HG03442 (cell line): Measurements from ENCODE around the gene SPATS2.
"Not testable (repeated sequence)": the region's sequence is repeated elsewhere in the genome, so short reads cannot be mapped to it uniquely, and the experiment has no call there.

Source experiments
- ATAC-seq: cut with Tn5 transposase; IDR thresholded peaks from one replicate; pipeline ENCODE4 v1.9.1; 2021; ENCODE audit warnings: mild to moderate bottlenecking, moderate library complexity; ENCODE audit not compliant: unreplicated experiment

SPATS2 gene

DNA sequence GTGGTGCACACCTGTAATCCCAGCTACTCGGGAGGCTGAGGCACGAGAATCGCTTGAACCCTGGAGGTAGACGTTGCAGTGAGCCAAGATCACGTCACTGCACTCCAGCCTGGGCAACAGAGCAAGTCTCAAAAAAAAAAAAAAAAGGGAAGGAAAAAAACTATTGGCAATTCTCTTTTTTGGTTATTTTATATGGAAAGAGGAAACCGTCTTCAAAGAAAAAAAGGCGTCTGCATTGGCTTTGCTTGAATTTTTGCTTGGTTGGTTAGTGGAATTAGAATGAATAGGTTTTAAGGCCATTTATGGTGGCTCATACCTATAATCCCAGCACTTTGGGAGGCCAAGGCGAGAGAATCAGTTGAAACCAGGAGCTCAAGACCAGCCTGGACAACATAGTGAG is 142.4 kb downstream of the SPATS2 start:
- ATAC-seq, result not testable (repeated sequence)

DNA sequence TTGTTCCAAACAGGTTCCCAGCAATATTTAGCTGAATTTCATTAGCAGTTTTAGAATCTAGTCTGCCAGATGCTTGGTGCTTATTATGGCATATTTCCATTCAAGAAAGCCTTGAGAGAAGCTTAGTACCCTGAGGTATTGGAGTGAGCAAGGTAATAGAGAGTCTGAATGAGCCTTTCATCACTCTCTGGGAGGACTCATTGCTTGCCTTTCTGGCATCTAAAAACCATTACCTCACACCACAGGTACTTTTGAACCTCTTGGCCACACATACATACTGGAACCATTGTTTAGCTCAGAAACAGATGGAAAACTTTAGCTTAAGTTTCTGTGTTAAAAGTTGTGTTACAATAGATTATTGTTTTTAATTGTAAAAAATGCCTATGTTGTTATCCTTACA is 144.1 kb downstream of the SPATS2 start:
- ATAC-seq, result no peak

DNA sequence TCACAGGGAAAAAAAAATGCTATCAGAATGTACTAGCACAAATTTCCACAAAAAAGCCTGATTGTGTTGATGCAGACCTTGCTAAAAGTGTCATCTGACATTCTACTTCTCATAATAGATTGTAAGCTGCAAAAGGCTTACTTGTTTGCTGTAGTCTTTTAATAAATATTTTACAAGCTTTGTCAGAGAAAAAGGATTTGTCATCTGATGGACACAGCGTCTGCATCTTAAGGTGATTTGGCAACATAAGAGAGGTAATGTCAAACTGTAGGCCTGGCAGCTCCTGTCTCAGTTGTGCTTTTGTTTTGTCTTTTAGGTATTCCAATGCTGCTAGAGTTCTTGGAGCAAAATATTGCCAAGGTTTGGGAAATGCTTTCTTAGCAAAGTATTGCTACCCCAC is 145.3 kb downstream of the SPATS2 start:
- no peak for ATAC-seq

DNA sequence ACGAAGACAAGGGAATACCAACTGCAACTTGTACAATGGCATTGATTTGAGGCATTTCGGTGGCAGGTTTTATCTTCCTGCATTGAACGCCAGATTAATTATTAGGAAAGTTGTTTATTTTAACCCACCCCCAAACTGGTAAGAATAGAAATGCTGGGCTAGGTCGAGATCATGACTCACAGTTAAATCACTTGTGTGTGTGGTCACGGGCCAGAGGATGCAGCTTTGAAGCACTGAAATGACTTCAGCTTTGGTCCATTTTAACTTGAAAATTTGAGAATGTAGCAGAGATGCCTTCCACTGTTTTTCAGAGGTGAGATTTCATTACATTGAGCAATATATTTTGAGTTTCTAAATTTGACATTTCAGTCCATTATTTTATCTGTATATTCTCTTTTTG is 148.0 kb downstream of the SPATS2 start:
- no peak for ATAC-seq

DNA sequence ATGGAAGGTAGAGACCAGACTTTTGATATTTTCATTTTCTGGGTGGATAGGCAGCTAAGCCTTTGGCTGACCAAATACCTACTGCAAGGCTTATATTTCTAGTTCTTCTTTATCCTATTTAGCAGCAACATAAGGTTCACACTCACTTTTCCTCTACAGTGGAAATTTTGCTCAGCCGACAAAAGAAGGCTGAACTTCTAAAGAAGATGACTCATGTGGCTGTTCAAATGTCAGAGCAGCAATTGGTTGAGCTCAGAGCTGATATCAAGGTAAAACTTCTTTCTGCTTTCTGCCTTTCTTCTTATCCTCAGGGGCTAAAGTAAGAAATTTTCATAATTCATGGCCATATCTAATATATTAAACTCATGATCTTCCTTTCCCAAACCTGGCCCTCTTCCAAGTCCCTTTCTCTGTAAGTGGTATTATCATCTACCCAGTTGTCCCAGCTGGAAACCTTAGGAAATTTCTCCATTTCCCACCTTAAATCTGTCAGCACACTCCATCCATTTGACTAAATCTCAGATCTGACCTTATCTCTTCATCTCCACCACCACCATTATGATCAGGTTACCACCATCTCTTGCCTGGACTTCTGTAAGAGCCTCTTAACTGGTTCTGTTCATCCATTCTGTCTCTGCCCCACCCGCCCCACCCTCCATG is 151.8 kb downstream of the SPATS2 start:
- ATAC-seq, result no peak

DNA sequence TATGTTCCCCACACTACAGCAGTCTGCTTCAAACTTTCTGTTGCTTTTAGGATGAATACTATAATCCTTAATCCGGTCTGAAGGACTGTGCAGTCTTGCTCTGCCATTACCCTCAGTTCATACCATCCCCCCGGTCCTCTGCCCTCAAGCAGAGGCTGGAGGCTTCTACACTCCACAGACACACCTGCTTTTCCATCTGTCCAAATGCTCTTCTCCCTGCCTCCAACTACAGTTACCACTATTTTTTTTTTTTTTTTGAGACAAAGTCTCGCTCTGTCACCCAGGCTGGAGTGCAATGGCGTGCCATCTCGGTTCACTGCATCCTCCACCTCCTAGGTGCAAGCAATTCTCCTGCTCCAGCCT is 152.3 kb downstream of the SPATS2 start:
- no peak for ATAC-seq

DNA sequence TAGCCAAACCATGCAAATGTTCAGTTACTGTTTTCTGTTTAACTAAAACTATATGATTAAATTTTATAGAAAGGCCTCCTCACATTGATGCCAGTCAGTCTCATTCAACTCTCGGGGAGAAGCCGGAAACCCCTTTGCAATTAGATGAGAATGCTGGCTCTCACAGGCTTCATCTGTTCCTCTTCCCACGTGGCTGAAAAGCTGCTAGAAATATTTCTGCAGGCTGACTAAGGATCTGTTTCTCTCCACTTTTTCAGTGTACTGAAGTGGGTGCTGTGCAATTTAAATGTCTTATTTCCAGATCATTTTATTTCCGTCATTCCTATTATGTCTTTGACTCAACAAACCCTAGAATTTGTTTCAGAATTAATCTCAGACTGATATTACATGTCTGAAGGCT is 154.1 kb downstream of the SPATS2 start:
- no peak for ATAC-seq

DNA sequence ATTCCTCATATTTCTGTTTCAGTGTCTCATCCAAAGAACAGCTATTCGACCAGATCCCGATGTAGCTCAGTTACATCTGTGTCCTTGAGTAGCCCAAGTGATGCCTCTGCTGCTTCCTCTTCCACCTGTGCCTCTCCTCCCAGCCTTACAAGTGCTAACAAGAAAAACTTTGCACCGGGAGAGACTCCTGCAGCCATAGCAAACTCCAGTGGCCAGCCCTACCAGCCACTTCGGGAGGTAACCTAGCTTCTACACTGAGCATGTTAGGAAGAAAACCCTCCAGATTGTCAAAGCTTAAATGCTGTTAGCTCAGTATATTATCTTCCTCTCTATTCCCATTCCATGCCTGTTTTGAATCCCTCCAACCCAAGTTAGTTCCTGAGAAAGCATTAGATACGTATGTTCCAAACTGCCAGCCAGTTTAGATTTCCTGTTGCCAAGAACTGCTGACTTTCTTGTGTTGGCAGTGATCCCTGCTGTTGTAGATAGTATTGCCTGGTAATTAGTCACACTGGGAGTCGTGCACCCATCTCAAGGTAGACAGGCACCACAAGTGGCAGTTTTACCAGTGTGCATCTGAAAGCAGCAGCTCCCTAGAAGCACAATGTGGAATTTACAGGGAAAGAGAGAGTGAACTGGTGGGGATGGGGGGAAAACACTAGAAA is 157.5 kb downstream of the SPATS2 start:
- ATAC-seq, result no peak

DNA sequence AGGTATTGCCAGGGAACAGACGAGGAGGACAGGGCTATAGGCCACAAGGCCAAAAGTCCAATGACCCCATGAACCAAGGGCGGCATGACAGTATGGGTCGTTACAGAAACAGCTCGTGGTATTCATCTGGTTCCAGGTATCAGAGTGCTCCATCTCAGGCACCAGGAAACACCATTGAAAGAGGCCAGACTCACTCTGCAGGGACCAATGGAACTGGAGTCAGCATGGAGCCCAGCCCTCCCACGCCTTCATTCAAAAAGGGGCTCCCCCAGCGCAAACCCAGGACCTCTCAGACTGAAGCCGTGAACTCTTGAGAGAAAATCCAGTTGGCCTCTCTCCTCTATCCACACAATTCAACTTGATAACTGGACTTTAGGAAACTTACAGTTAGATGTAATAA is 158.7 kb downstream of the SPATS2 start:
- no peak for ATAC-seq

DNA sequence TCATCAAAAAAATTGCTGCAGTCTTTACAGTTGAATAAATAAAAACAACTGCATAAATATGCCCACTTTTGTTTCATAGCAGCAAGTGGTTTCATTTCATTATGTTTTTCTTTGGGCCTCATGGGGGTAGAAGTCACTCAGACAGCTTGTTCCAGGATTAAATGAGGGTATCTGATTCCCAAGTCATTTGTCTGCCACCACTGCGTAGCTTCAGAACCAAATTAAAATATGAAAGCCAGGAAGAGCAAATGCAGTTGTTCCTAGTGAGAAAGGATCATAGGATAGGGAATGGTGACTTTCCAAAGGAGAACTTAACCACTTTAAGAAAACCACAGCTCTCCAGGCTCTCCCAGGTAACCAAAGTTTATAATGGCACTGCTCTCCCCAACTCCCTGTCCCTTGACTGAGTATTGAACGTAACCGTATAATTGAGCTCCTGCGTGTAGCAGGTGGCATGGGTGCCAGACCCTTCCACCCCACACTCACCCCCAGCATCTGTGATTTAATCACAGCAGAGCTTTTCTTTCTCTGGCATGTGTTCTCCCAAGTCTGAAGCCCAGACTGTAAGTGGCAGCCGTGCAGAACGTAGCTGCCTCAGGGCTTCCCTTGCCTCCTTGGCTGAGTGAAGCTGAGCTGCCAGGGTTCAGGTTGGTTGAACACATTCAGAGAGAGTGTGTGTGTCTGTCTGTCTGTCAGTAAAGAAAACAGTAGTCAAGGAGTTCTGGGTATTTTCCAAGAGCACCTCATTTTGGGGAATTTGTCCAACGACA is 160.3 kb downstream of the SPATS2 start:
- no peak for ATAC-seq

DNA sequence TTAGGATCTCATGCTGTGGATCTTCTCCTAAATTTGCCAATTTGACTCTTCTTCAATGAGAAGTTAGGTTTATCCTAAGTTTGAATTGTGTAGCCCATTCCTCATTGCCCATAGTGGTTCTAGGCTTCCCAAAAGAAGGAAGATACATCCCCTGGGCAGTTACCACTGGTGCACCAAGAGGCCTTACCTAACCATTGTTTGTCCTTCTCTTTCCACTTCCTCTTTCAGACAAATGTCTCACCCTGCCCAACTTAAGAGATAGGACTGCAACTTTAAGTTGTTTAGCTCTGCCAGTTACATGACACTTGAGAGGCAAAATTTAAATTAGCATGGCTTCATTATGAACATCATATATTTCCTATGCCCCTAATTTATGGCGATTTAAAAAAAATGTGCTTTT is 162.2 kb downstream of the SPATS2 start:
- no peak for ATAC-seq

DNA sequence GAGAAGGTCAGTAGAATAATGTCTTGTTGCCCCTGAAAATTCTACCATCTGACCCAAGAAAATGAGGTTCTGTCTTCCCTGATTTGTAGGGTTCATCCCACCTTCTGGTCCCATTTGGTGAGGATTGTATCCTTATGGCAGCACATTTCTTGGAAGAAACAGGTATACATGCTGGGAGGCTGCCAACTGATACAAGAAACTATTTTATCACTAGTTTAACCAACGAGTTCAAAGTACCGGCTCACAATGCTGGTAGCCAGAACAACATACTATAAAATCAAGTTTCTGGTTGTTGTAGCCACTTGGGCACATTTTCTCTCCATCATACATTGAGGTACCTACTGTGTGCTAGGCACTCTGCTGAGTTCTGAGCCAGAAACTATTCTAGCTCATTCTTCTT is 164.5 kb downstream of the SPATS2 start:
- no peak for ATAC-seq

DNA sequence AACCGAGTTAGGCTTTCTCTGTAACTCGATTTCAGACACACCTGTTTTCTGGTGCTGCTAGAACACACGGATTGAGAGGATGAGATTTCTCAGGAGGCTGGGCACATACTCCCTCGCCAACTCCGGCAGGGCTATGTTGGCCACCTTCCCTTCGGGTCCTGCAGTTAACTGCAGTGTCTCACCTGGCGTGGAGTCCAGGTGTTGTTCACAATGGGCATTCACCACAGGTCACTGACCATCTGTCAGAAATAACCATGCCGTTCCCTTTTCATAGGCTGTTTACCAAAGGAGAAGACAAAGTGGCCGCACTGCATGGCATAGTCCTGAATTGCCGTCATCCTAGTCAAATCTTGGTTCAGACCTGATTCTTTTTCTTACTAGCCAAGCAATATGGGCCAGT is 166.1 kb downstream of the SPATS2 start:
- no peak for ATAC-seq

DNA sequence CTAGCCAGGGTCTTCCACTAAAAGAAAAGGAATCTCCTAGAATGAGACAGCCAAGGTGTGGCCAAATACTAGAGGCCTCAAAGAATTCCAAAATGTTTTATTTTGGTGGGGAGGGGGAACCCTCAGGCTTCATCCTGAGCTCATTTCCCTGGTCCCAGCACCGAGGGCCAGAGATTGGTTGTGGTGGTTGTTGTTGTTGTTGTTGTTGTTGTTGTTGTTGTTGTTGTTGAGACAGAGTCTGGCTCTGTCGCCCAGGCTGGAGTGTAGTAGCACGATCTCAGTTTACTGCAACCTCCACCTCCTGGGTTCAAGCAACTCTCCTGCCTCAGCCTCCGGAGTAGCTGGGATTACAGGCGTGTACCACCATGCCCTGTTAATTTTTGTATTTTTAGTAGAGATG is 166.9 kb downstream of the SPATS2 start:
- not testable (repeated sequence) for ATAC-seq

DNA sequence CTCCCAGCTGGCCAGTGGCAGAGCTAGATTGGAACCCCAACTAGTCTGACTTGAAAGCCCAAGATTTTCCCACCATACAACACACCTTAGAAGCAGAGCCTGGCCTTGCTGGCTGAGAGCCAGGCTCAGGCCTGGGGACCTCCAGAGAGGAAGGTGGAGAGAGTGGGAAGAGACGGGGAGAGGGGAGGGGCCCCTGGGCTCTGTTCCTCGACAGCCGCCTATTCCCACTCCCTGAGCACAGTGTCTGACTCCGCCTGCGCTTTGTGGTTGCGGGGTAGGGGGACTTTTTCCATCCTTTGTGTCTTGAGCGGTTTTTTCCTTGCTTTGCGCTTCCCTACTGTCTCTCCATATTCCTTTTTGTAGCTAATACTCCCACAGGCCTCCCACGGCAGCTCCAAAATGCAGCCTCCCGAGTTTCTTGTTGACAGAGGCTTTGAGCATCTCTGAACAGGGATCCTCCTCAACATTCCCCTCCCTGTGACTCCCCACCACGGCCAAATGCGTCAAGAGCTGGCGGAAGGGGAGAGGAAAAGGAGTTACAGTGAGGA is 167.5 kb downstream of the SPATS2 start:
- ATAC-seq, result no peak

DNA sequence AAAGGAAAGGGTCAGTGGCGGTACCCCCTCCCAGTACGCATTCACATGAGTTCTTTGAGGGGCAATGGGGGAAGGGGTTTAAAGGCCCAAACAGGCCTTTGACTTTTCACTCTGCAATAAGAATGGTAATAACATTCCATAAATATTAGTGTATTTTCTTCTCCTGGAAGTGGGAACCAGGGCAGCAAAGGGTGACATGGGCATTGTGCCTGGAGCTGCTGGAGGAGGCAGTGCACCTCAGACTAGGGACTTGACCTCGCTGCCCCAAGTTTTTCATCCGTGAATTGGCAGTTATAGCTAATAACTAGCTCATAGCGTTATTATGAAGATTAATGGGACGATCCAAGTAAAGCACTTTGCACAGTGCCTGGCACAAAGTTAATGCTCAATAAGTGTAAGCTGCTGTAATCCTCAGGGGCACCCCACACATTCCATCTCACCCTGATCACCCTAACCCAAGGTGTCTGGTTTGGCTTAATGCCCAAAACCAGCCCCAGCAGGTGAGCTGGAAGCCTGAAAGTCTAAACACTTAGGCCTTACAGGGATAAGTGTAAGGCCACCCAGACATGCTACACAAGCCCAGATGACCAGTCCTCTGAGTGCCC is 168.8 kb downstream of the SPATS2 start:
- no peak for ATAC-seq

DNA sequence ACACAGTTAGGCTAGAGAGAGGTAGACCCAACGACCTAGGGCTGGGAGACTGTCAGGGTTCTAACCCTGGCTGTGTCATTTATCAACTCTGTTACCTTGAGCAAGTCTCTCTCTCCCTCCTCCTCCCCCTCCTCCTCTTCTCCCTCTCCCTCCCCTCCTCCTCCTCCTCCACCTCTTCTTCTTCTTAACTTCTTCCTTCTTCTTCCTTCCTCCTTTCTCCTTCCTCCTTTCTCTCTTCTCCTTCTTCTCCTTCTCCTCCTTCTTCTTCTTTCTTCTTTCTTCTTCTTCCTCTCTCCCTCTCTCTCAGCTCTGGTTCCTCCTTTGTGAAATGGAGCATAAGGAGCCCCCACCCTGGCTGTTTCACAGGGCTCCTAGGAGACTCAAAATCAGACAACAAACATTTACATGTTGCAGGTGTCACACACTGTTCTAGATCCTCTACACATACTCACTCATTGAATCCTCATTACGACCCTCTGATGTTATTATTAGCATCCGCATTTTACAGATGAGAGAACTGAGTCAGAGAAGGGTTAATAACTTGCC is 169.3 kb downstream of the SPATS2 start:
- no peak for ATAC-seq

DNA sequence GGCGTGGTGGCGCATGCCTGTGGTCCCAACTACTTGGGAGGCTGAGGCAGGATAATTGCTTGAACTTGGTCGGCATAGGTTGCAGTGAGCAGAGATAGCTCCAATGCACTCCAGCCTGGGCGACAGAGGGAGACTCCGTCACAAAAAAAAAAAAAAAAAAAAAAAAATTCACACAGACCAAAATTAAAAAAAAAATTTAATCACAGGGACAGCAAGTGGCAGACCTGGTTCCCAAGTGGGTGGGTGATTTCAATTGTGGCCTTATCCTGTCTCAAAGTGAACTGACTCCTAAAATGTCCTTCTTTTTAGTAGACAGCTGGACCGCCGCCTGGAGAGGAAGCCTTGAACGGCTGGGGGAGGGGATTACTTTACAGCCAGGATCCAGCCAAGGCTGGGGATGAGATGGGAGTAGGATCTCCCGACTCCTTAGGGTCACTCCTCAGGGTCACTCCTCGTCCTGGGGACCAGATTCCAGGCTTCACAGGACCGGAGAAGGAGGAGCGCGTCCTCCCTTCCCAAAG is 170.0 kb downstream of the SPATS2 start:
- no peak for ATAC-seq

DNA sequence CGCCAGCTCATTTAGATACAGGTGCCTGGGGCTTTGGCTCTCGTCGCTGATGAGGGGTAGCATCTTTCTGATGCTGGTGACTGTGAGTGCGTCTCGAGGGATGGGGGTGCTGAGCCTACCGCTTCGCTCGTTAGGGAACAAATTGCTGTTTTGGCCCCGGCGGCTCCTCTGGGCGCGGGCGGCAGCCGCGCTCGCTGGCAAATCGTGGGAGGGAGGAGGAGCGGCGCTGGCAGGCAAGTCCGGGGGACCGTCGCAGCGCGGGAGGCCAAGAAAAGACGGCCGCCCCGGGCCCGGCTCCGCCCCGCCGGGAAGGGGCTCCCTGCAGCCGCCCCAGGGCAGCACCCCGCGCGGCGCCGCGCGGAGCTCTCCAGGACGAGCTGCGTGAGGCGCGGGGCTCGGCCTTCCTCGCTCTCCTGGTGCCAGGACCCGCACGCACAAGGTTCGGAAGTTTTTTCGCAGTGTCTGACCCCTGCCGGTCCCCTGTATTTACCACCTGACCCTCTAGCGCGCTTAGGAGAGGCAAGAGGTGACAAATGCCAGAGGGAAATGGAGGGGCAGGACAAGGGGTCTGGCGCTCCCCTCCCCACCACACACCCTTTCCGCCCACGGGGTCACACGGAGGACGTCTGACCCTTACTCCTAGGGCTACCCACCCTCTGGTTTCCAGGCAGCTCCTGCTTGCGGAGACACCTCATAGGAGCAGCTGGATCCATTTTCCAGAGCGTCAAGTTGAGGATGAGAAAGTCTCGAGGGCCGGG is 170.7 kb downstream of the SPATS2 start:
- no peak for ATAC-seq
